HepG2 (cell line): Measurements from ENCODE around the gene AKTIP. TPM values are rescaled to one million over a fixed set of nuclear protein-coding genes. Genes with fewer than 3 reads are reported as not detected.

Experiments
- ATM ChIP-seq: fragments of 450-650 bp; IDR thresholded peaks from 2 replicates; pipeline ENCODE4 v1.7.1; 2017; ENCODE audit warnings: mild to moderate bottlenecking, borderline replicate concordance
- CEBPG ChIP-seq: IDR thresholded peaks from 2 replicates; pipeline ENCODE4 v1.6.1; 2016
- DZIP1 ChIP-seq: sonication (generic); formaldehyde crosslinking; IDR thresholded peaks from 2 replicates; pipeline ENCODE4 v1.5.0; 2020; ENCODE audit warnings: mild to moderate bottlenecking, missing genetic modification reagents
- ELF1 ChIP-seq: sonication (generic); formaldehyde crosslinking; IDR thresholded peaks from 2 replicates; pipeline ENCODE4 v1.4.0; 2020; ENCODE audit warnings: missing genetic modification reagents
- HMGXB4 ChIP-seq, 2 experiments: sonication (generic) in 1 of 2; formaldehyde crosslinking in 1 of 2; IDR thresholded peaks; 2 replicates each; pipeline versions ENCODE4 v1.4.0 to v1.6.1; 2018 to 2020; ENCODE audit warnings: missing genetic modification reagents in 2 of 2, borderline replicate concordance in 1 of 2, low read depth in 1 of 2, mild to moderate bottlenecking in 1 of 2, missing biosample characterization in 1 of 2
- IRF9 ChIP-seq: sonication (generic); formaldehyde crosslinking; IDR thresholded peaks from 2 replicates; pipeline ENCODE4 v1.8.0; 2022; ENCODE audit warnings: missing genetic modification reagents, mild to moderate bottlenecking, borderline replicate concordance
- POLR2AphosphoS2 ChIP-seq: IDR thresholded peaks from 2 replicates; pipeline ENCODE4 v1.6.1; 2011; ENCODE audit warnings: low read depth, low read length, improper control_type of control experiment
- SIN3B ChIP-seq: fragments of 150-350 bp; IDR thresholded peaks from 2 replicates; pipeline ENCODE4 v1.6.1; 2014; ENCODE audit warnings: low read length
- TAF1 ChIP-seq: sonication (generic); formaldehyde crosslinking; IDR thresholded peaks from 2 replicates; pipeline ENCODE4 v1.4.0; 2020; ENCODE audit warnings: missing genetic modification reagents
- ZBTB25 ChIP-seq: IDR thresholded peaks from 2 replicates; pipeline ENCODE4 v1.6.1; 2018; ENCODE audit warnings: missing genetic modification reagents
- ZNF317 ChIP-seq: sonication (generic); formaldehyde crosslinking; IDR thresholded peaks from 2 replicates; pipeline ENCODE4 v1.5.0; 2020; ENCODE audit warnings: mild to moderate bottlenecking, missing genetic modification reagents
- ZNF687 ChIP-seq: sonication (generic); formaldehyde crosslinking; IDR thresholded peaks from 2 replicates; pipeline ENCODE4 v1.5.1; 2020; ENCODE audit warnings: mild to moderate bottlenecking, missing genetic modification reagents, moderate library complexity
- ZNF816 ChIP-seq: sonication (generic); formaldehyde crosslinking; IDR thresholded peaks from 2 replicates; pipeline ENCODE4 v1.8.0; 2022; ENCODE audit warnings: missing genetic modification reagents, mild to moderate bottlenecking, borderline replicate concordance
- polyA plus RNA-seq, 8 experiments: library from polyadenylated mRNA; depleted of rRNA in 3 of 8; stranded (reverse) in 7 of 8; unstranded in 1 of 8; fragments of >200 nt; fragmentation: Illumina TruSeq in 4 of 8; extraction: Trizol in 4 of 8; gene quantifications; 2 replicates each; pipeline versions ENCODE4 v1.2.1 to v1.2.3, GENCODE V29; 2011 to 2016; ENCODE audit warnings: low read depth in 4 of 8, missing spikeins in 1 of 8, mixed read lengths in 1 of 8; ENCODE audit not compliant: insufficient read depth in 1 of 8
- total RNA-seq, 5 experiments: library from RNA; depleted of rRNA; stranded (reverse); fragments of >200 nt; fragmentation: Illumina TruSeq; extraction: Trizol; gene quantifications; 2 replicates each; pipeline ENCODE4 v1.2.3, GENCODE V29; 2016; ENCODE audit warnings: low read depth in 1 of 5

The AKTIP gene
- total and polyA plus RNA-seq, 2 of the 13 experiments (the other 11 are each of a cell fraction or from before 2014, with no cell fraction given) = 28.8 to 49.0 TPM

DNA sequence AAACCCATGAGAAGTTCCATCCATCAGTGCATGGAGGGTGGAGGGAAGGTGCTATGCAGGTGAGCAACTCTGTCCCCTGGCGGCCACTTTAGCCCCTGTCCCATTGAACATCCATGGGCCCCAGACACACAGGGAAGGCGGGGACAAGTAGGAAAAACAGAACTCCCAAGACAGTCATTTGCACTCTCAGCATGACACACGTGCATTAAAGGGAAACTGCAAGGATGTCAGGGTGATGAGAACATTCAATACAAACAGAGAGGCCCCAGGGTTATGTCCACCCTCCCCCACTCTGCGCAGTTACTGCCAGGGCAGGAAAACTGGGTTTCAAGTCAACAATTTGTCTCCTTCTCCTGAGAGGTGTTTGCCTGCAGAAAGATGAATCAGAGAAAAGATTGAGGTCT, 44.0 kb upstream of the AKTIP start (continued):
- no peak for TF ChIP-seq SIN3B
- TF ChIP-seq ELF1 (CRISPR knock-in tag) = no peak
- no peak for TF ChIP-seq POLR2AphosphoS2
- no peak for TF ChIP-seq ZBTB25
- no peak for TF ChIP-seq DZIP1 (CRISPR knock-in tag)
- peak; percentile 29; the same call in 1 of the 2 replicates for TF ChIP-seq ZNF317
- TF ChIP-seq ATM = no peak
- TF ChIP-seq ZNF816 (CRISPR knock-in tag) = no peak
- peak; percentile 56 to 66; a peak in 2 of 4 replicates for TF ChIP-seq HMGXB4 (CRISPR knock-in tag; IDR thresholded peaks at IDR 0.05; ENCODE audit: borderline replicate concordance in 1 of 2, low read depth in 1 of 2)
- TF ChIP-seq IRF9 (CRISPR knock-in tag) = 0 out of 2 replicates have a peak, but pooled peaks have one; percentile 32
- TF ChIP-seq ZNF687 = no peak
- TF ChIP-seq CEBPG (CRISPR knock-in tag) = no peak
- no peak for TF ChIP-seq TAF1 (CRISPR knock-in tag)
